ENCODE data around the gene TNP2.
A peak's percentile ranks its signal among the peaks of the same experiment; 100 is the strongest.

TNP2 gene

DNA sequence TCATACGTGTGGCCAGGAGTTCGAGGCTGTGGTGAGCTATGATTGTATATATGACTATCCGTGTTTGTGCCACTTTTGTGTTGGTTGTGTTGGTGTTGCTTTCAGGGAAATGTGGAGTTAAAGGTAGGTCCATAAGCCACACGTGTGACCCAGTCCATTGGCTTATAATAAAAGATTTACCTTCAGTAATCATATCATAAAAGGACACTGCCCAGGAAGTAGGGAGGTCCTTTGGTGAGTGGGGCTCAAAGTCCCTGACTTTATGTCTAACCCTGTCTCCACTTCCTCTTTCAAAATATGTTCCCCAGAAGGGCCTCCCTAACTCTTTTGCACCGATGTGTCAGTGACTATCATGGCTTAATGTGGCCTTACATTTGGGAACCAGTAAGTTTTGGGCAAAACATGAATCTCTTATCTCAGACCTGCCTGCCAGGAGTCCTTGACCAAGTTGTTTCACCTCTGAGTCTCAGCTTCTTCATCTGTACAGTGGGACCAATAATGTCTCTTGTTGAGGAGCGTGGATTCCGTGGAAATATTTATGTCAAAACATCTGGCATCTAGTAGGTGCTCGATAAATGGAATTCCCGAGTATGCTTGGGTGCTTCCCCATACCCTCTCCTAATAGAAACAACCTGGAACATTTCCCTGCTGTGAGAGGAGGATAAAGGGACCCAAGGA lies 4.8 kb downstream of the TNP2 start:
- DNase-seq (ENCODE audit: low spot score) = no peak
- TF ChIP-seq, protein P1, sequence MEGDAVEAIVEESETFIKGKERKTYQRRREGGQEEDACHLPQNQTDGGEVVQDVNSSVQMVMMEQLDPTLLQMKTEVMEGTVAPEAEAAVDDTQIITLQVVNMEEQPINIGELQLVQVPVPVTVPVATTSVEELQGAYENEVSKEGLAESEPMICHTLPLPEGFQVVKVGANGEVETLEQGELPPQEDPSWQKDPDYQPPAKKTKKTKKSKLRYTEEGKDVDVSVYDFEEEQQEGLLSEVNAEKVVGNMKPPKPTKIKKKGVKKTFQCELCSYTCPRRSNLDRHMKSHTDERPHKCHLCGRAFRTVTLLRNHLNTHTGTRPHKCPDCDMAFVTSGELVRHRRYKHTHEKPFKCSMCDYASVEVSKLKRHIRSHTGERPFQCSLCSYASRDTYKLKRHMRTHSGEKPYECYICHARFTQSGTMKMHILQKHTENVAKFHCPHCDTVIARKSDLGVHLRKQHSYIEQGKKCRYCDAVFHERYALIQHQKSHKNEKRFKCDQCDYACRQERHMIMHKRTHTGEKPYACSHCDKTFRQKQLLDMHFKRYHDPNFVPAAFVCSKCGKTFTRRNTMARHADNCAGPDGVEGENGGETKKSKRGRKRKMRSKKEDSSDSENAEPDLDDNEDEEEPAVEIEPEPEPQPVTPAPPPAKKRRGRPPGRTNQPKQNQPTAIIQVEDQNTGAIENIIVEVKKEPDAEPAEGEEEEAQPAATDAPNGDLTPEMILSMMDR (IDR thresholded peaks at IDR 0.05; ENCODE audit: extremely low read depth, missing control alignments) = no peak

DNA sequence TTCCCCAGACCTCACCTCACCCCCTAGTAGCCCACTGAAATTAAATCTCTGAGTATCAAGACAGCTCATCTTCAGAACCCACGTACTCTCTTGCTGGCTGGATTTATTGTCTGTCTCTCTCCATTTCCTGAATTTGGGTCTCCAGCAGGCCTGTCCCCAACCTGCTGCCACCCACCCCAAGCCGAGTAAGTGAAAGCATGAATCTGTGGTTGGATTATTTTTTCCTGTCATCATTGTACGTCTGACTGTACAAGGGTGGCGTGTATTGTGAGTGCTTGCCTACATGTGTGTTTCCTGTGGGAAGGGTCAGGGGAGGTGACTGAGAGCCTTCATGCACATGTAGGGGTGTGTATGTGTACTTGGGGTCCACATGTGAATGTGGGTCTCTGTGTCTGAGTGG lies 5.4 kb downstream of the TNP2 start:
- no peak for DNase-seq (ENCODE audit: low spot score)
- TF ChIP-seq, protein P1 (IDR thresholded peaks at IDR 0.05; ENCODE audit: extremely low read depth, missing control alignments) = no peak

- TF ChIP-seq, protein P1 (IDR thresholded peaks at IDR 0.05; ENCODE audit: extremely low read depth, missing control alignments) = no peak
- no peak for DNase-seq (ENCODE audit: low spot score)
These were observed 6.2 kb downstream of the TNP2 start for GRCh38 chr16:11262915-11263314.

DNA sequence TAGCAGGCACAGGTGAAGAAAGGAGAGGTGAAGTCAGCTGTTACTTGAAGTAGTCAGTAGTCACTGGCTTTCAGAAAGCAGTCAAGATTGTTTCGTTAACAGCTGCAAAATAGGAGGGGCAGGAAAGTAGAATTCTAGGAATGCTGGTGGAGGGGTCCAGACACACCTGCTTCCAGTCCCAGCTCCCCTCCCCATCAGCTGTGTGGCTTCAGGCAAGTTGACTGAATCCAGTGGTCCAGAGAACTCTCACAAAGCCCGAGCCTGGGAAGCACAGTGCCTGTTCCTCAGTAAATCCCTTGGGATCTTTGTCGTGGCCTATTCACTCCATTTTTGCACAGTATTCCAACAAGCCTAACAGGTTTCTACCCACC lies 8.5 kb downstream of the TNP2 start:
- DNase-seq (ENCODE audit: low spot score) = no peak
- TF ChIP-seq, protein P1 (IDR thresholded peaks at IDR 0.05; ENCODE audit: extremely low read depth, missing control alignments) = no peak

DNA sequence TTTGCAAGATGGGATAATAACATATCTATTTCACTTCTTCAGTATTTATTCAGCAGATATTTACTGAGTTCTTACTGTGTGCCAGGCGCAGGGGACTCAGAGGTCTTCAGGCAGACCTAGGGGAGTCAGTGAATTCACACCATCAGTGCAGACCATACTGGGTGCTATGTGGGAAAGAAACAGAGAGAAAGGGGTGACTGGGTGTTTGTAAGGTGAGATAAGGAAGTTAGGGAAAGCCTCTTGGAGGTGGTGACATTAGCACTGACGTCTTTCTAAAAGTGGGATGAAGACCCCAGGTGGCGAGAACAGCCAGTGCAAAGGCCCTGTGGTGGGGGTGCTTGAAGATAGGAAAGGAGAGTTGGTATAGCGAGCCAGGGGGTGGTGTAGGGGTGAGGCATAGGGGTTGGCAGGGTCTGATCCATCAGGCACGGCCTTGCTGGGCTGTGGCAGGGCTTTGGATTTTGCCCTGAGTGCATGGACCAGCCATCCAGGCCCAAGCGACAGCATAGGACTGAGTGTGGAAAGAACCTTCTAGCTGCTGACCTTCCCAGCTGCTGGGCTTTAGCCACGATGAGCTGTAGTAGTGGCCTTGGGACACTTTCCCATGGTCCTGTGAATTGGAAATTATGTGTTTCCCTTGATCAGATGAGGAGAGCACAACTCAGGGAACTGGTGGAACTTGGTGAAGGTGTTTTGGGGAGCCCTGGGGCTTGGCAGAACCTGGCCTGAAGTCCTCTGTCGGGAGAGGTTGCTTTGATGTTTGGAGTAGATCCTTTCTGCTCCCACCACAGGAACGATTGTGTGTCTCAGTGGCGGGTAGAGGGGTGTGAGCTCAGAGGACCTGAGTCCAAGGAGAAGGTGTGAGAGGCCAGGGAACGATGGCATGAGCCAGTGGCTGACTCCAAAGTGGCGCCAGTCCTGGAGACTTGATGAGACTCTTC lies 9.2 kb downstream of the TNP2 start:
- no peak for DNase-seq (ENCODE audit: low spot score)
- TF ChIP-seq, protein P1 (IDR thresholded peaks at IDR 0.05; ENCODE audit: extremely low read depth, missing control alignments) = no peak

DNA sequence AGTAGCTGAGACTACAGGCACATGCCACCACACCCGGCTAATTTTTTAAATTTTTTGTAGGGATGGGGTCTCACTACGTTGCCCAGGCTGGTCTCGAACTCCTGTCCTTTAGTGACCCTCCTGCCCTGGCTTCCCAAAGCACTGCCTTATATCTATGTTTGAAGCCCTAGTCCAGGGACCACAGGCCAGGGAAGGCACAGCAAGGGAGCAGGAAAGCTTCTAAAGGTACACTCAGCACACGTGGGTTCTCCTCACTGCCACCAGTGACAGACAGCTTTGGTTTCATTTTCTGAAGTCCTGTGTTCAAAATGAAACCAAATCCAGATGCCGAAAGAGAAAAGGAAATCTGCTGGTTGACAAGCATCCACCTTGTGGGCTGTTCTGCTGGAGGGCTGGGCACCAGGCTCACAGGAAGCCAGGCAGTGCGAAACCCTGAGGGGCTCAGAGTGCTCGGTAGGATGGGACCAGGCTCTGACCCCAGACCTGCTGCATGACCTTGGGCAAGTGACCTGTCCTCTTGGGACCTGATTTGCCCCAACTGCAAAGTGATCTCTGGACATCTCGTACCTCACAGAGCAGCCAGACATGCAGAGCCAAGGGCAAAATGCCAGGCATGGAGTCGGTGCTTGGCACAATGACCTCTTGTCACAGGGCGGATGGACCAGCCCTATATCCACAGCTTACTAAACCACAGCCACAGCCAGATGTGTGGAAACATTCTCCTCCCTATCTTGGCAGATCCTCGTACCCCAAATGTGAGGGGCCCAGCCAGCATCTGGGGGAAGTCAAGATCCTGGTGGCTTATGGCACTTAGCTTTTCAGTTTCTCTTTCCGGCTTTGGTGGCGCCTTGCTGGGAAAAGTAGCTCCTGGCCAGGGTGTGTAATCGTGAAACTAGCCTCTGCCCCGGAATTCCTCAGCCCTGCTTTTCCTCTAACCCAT lies 10.3 kb downstream of the TNP2 start:
- TF ChIP-seq, protein P1 (IDR thresholded peaks at IDR 0.05; ENCODE audit: extremely low read depth, missing control alignments) = no peak
- DNase-seq (ENCODE audit: low spot score) = peak; percentile 82

All from GM20000 (cell line).